B cell (primary cell): Measurements from ENCODE around the gene ARID3C.

Experiments used
- CTCF ChIP-seq: fragments of 200-600 bp; IDR thresholded peaks from one replicate; pipeline ENCODE4 v1.8.0; 2022; ENCODE audit warnings: antibody characterized with exemption, mild to moderate bottlenecking
- EZH2 ChIP-seq: IDR thresholded peaks from 2 replicates; pipeline ENCODE4 v1.6.1; 2012; ENCODE audit warnings: borderline replicate concordance, low read depth, mild to moderate bottlenecking, moderate library complexity, low read length; ENCODE audit not compliant: insufficient read depth, poor library complexity, severe bottlenecking

DNA sequence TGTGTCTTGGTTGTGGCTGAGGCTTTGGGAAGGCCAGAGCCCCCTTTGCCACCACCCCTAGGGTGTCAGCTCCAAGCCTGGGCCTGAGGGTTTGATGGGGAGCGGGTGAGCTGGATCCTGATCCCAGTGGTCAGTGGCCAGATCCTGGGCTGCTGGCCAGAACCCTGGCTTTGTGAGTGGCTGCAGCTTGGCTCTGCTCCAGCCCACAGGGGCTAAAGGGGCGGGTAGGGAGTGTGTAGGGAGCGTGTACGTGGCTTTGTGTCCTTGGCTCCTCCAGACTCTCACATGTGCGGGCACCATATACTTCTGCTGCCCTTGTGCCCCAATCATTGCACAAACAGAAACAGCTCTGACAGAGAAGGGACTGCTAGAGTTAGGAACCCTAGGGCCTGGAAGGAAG is 21.9 kb upstream of the ARID3C start:
- TF ChIP-seq CTCF = no peak
- no peak for TF ChIP-seq EZH2
